Measurements from ENCODE around the gene CROCC2.

The CROCC2 gene

GRCh38 chr2:240990266-240990529 lies 84.1 kb downstream of the CROCC2 start:
- Histone ChIP-seq H3K36me3 (ENCODE audit: control insufficient read depth in 2 of 2, insufficient read depth in 1 of 2, low read length in 2 of 2) (no peaks in the 10 kb centered on the region), H3K27ac (ENCODE audit: extremely low read depth, low read depth, low read length) (no peak overlapping the region), H3K4me1 (ENCODE audit: control insufficient read depth, insufficient read depth, low read length) (peaks cover 16% of the 10 kb centered on the region), H3K4me3 (ENCODE audit: low read depth, low read length) (no peak overlapping the region), H3K9me3 (ENCODE audit: control insufficient read depth, insufficient read depth, low read depth, low read length) (no peaks in the 10 kb centered on the region)
- ChIA-PET CTCF (interaction anchor here (0.5 to 1.2 kb wide), 2 partner anchors 76 to 940 kb away, joined by 3 to 4 read pairs; no protein-coding TSS in a partner anchor), POLR2A (no interaction called here)
- TF ChIP-seq ZNF155 (tag by site-specific recombination; IDR thresholded peaks at IDR 0.05), result no peak
- TF ChIP-seq ZNF580 (tag by site-specific recombination; IDR thresholded peaks at IDR 0.05), result no peak
- peak; percentile 97 for TF ChIP-seq ZNF157 (tag by site-specific recombination; IDR thresholded peaks at IDR 0.05)
- TF ChIP-seq SCRT2 (tag by site-specific recombination; IDR thresholded peaks at IDR 0.05), result no peak
- no peak for TF ChIP-seq ZNF37A (tag by site-specific recombination; IDR thresholded peaks at IDR 0.05)

GRCh38 chr2:240990726-240991377 lies 84.7 kb downstream of the CROCC2 start:
- Histone ChIP-seq H3K36me3 (ENCODE audit: control insufficient read depth in 2 of 2, insufficient read depth in 1 of 2, low read length in 2 of 2) (no peaks in the 10 kb centered on the region), H3K4me3 (ENCODE audit: low read depth, low read length) (no peak overlapping the region), H3K9me3 (ENCODE audit: control insufficient read depth, insufficient read depth, low read depth, low read length) (no peaks in the 10 kb centered on the region), H3K27ac (ENCODE audit: extremely low read depth, low read depth, low read length) (no peak overlapping the region), H3K4me1 (ENCODE audit: control insufficient read depth, insufficient read depth, low read length) (peaks cover 16% of the 10 kb centered on the region)
- ChIA-PET CTCF (interaction anchor here (1.1 to 1.4 kb wide), 3 partner anchors 7 to 76 kb away, joined by 3 to 5 read pairs (median 4); no protein-coding TSS in a partner anchor), POLR2A (no interaction called here)
- TF ChIP-seq ZNF140 (tag by site-specific recombination; IDR thresholded peaks at IDR 0.05), result no peak
- no peak for TF ChIP-seq ZBTB1 (tag by site-specific recombination; IDR thresholded peaks at IDR 0.05)
- no peak for TF ChIP-seq ZNF692 (tag by site-specific recombination; IDR thresholded peaks at IDR 0.05)
- peak; percentile 43; the same call in 1 of the 2 replicates for TF ChIP-seq SCRT2 (tag by site-specific recombination; IDR thresholded peaks at IDR 0.05)
- TF ChIP-seq ZNF221 (tag by site-specific recombination; IDR thresholded peaks at IDR 0.05; ENCODE audit: borderline replicate concordance), result no peak
- no peak for TF ChIP-seq GLI2 (tag by site-specific recombination; IDR thresholded peaks at IDR 0.05; ENCODE audit: borderline replicate concordance, low read depth)
- TF ChIP-seq ZNF324 (tag by site-specific recombination; IDR thresholded peaks at IDR 0.05), result no peak
- TF ChIP-seq ZNF302 (tag by site-specific recombination; IDR thresholded peaks at IDR 0.05; ENCODE audit: low read depth), result no peak

GRCh38 chr2:240991378-240992263 lies 85.5 kb downstream of the CROCC2 start:
- Histone ChIP-seq H3K27ac (ENCODE audit: extremely low read depth, low read depth, low read length) (no peak overlapping the region; the same call in 1 of the 2 replicates), H3K9me3 (ENCODE audit: control insufficient read depth, insufficient read depth, low read depth, low read length) (no peaks in the 10 kb centered on the region), H3K4me1 (ENCODE audit: control insufficient read depth, insufficient read depth, low read length) (peaks cover 13% of the 10 kb centered on the region), H3K36me3 (ENCODE audit: control insufficient read depth in 2 of 2, insufficient read depth in 1 of 2, low read length in 2 of 2) (no peaks in the 10 kb centered on the region), H3K4me3 (ENCODE audit: low read depth, low read length) (no peak overlapping the region)
- POLR2A ChIA-PET, result no interaction called here
- TF ChIP-seq WT1 (tag by site-specific recombination; IDR thresholded peaks at IDR 0.05), result peak; percentile 33; the same call in 1 of the 2 replicates
- TF ChIP-seq, protein P1, sequence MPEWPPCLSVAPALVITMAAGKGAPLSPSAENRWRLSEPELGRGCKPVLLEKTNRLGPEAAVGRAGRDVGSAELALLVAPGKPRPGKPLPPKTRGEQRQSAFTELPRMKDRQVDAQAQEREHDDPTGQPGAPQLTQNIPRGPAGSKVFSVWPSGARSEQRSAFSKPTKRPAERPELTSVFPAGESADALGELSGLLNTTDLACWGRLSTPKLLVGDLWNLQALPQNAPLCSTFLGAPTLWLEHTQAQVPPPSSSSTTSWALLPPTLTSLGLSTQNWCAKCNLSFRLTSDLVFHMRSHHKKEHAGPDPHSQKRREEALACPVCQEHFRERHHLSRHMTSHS (tag by site-specific recombination; IDR thresholded peaks at IDR 0.05), result no peak
- CTCF ChIA-PET, result interaction anchor here (1.1 to 1.4 kb wide), 2 partner anchors 8 to 10 kb away, joined by 3 to 5 read pairs; no protein-coding TSS in a partner anchor
